Ovary (tissue), 3 donors: ENCODE data around the gene TFF3.

Experiments
- CTCF ChIP-seq, 3 donors: fragments of 450-650 bp in 2 of 3; fragments of 200-600 bp in 1 of 3; IDR thresholded peaks; one replicate each; pipeline versions ENCODE4 v1.5.1 to v1.8.0; 2016 to 2022; ENCODE audit warnings: antibody characterized with exemption in 3 of 3, mild to moderate bottlenecking in 1 of 3
- EP300 ChIP-seq: sonication (generic); formaldehyde crosslinking; IDR thresholded peaks from one replicate; pipeline ENCODE4 v1.6.1; 2017; ENCODE audit warnings: antibody characterized with exemption
- POLR2A ChIP-seq: fragments of 450-650 bp; IDR thresholded peaks from one replicate; pipeline ENCODE4 v1.6.1; 2017; ENCODE audit warnings: antibody characterized with exemption, mild to moderate bottlenecking, moderate library complexity
- donor health status: DM: no; HTN: no; CAD: no.

- TF ChIP-seq CTCF (IDR thresholded peaks at IDR 0.05) = no peak
- no peak for TF ChIP-seq POLR2A
- TF ChIP-seq EP300 = no peak
These were observed 1.7 kb upstream of the TFF3 start for GRCh38 chr21:42316891-42317290.
